ENCODE results near the gene SERPINB11.
"Not testable (repeated sequence)": the region's sequence is repeated elsewhere in the genome, so short reads cannot be mapped to it uniquely, and the experiment has no call there.

SERPINB11 gene

GRCh38 chr18:63730773-63731172 lies 28.0 kb downstream of the SERPINB11 start:
- no peak for DNase-seq

GRCh38 chr18:63731215-63731614 lies 28.5 kb downstream of the SERPINB11 start:
- no peak for DNase-seq

GRCh38 chr18:63736876-63737275 lies 34.1 kb downstream of the SERPINB11 start:
- no peak for DNase-seq

- DNase-seq: no peak
These were observed 39.0 kb downstream of the SERPINB11 start for GRCh38 chr18:63741769-63742168.

GRCh38 chr18:63747006-63747405 lies 44.2 kb downstream of the SERPINB11 start:
- DNase-seq: no peak

- DNase-seq: no peak
These were observed 46.7 kb downstream of the SERPINB11 start for GRCh38 chr18:63749489-63749888.

- DNase-seq: no peak
These were observed 49.9 kb downstream of the SERPINB11 start for GRCh38 chr18:63752636-63753035.

GRCh38 chr18:63753676-63754075 lies 50.9 kb downstream of the SERPINB11 start:
- no peak for DNase-seq

GRCh38 chr18:63757541-63757940 lies 54.8 kb downstream of the SERPINB11 start:
- no peak for DNase-seq

GRCh38 chr18:63758615-63759240 lies 56.0 kb downstream of the SERPINB11 start:
- DNase-seq: no peak

- DNase-seq: not testable (repeated sequence)
These were observed 57.0 kb downstream of the SERPINB11 start for GRCh38 chr18:63759786-63760185.

GRCh38 chr18:63762518-63762917 lies 59.8 kb downstream of the SERPINB11 start:
- no peak for DNase-seq

GRCh38 chr18:63763831-63764600 lies 61.3 kb downstream of the SERPINB11 start:
- DNase-seq: no peak

- DNase-seq: no peak
These were observed 63.1 kb downstream of the SERPINB11 start for GRCh38 chr18:63765837-63766236.
